H9 (cell line): Measurements from ENCODE around the gene ZNF836. TPM values are rescaled to one million over a fixed set of nuclear protein-coding genes. Genes with fewer than 3 reads are reported as not detected.

Source experiments
- DNase-seq: peaks from one replicate; pipeline ENCODE4 v3.0.0-alpha.2; 2017
- H2AFZ ChIP-seq: one replicate; pipeline ENCODE4 v1.6.1; 2013; ENCODE audit warnings: mild to moderate bottlenecking, low read length, control low read depth, moderate library complexity
- H2AK5ac ChIP-seq: 2 replicates; pipeline ENCODE4 v1.6.1; 2013; ENCODE audit warnings: low read length, control low read depth, mixed read lengths; ENCODE audit not compliant: insufficient read length
- H2BK120ac ChIP-seq: one replicate; pipeline ENCODE4 v1.6.1; 2013; ENCODE audit warnings: low read depth, mild to moderate bottlenecking, low read length, control low read depth, inconsistent platforms; ENCODE audit not compliant: poor library complexity, severe bottlenecking
- H2BK12ac ChIP-seq: 2 replicates; pipeline ENCODE4 v1.6.1; 2013; ENCODE audit warnings: low read length, control low read depth, mixed read lengths, low read depth; ENCODE audit not compliant: insufficient read length
- H2BK15ac ChIP-seq: 2 replicates; pipeline ENCODE4 v1.6.1; 2013; ENCODE audit warnings: low read depth, low read length, control low read depth
- H2BK20ac ChIP-seq: one replicate; pipeline ENCODE4 v1.6.1; 2013; ENCODE audit warnings: low read depth, mild to moderate bottlenecking, low read length, control low read depth, inconsistent platforms; ENCODE audit not compliant: poor library complexity, severe bottlenecking
- H2BK5ac ChIP-seq: 2 replicates; pipeline ENCODE4 v1.6.1; 2013; ENCODE audit warnings: low read length, control low read depth, mixed read lengths; ENCODE audit not compliant: insufficient read length
- H3K14ac ChIP-seq: 2 replicates; pipeline ENCODE4 v1.6.1; 2013; ENCODE audit warnings: low read length, control low read depth; ENCODE audit not compliant: insufficient read depth
- H3K18ac ChIP-seq: 2 replicates; pipeline ENCODE4 v1.6.1; 2013; ENCODE audit warnings: low read depth, mild to moderate bottlenecking, mixed read lengths, low read length, control low read depth; ENCODE audit not compliant: insufficient read length
- H3K23ac ChIP-seq: 2 replicates; pipeline ENCODE4 v1.6.1; 2013; ENCODE audit warnings: low read length, control low read depth, mixed read lengths, low read depth; ENCODE audit not compliant: insufficient read length
- H3K23me2 ChIP-seq: 2 replicates; pipeline ENCODE4 v1.6.1; 2013; ENCODE audit warnings: low read depth, mild to moderate bottlenecking, mixed read lengths, low read length, control low read depth; ENCODE audit not compliant: insufficient read length, poor library complexity, severe bottlenecking
- H3K27ac ChIP-seq: 2 replicates; pipeline ENCODE4 v1.5.1; 2013; ENCODE audit warnings: low read length, control low read depth, mixed read lengths, low read depth; ENCODE audit not compliant: insufficient read length
- H3K27me3 ChIP-seq: 2 replicates; pipeline ENCODE4 v1.6.1; 2013; ENCODE audit warnings: low read length, control low read depth, inconsistent platforms; ENCODE audit not compliant: insufficient read depth
- H3K4ac ChIP-seq: 2 replicates; pipeline ENCODE4 v1.6.1; 2013; ENCODE audit warnings: low read depth, mild to moderate bottlenecking, control low read depth, inconsistent platforms, low read length, moderate library complexity
- H3K4me1 ChIP-seq: 2 replicates; pipeline ENCODE4 v1.6.1; 2013; ENCODE audit warnings: low read length, control low read depth, inconsistent platforms; ENCODE audit not compliant: insufficient read depth
- H3K4me2 ChIP-seq: 2 replicates; pipeline ENCODE4 v1.6.1; 2013; ENCODE audit warnings: low read length, control low read depth, mixed read lengths; ENCODE audit not compliant: insufficient read length, insufficient read depth
- H3K56ac ChIP-seq: 2 replicates; pipeline ENCODE4 v1.6.1; 2013; ENCODE audit warnings: low read depth, mild to moderate bottlenecking, mixed read lengths, low read length, control low read depth; ENCODE audit not compliant: insufficient read length
- H3K79me1 ChIP-seq: 2 replicates; pipeline ENCODE4 v1.6.1; 2013; ENCODE audit warnings: low read depth, mild to moderate bottlenecking, moderate library complexity, low read length, control low read depth, inconsistent platforms; ENCODE audit not compliant: insufficient read depth, poor library complexity, severe bottlenecking
- H3K79me2 ChIP-seq: 2 replicates; pipeline ENCODE4 v1.6.1; 2013; ENCODE audit warnings: low read length, control low read depth, inconsistent platforms; ENCODE audit not compliant: insufficient read depth
- H3K9ac ChIP-seq: 2 replicates; pipeline ENCODE4 v1.6.1; 2013; ENCODE audit warnings: low read length, control low read depth, mixed read lengths; ENCODE audit not compliant: insufficient read length; ENCODE audit errors: extremely low read depth
- H3K9me3 ChIP-seq: one replicate; pipeline ENCODE4 v1.6.1; 2013; ENCODE audit warnings: low read depth, low read length, inconsistent platforms; ENCODE audit not compliant: control insufficient read depth
- H3T11ph ChIP-seq: one replicate; pipeline ENCODE4 v1.6.1; 2013; ENCODE audit warnings: mild to moderate bottlenecking, low read length, control low read depth, inconsistent platforms
- H4K20me1 ChIP-seq: one replicate; pipeline ENCODE4 v1.6.1; 2013; ENCODE audit not compliant: control insufficient read depth, insufficient read length, insufficient read depth
- H4K5ac ChIP-seq: 2 replicates; pipeline ENCODE4 v1.6.1; 2013; ENCODE audit warnings: low read depth, mild to moderate bottlenecking, mixed read lengths, low read length, control low read depth; ENCODE audit not compliant: insufficient read length
- H4K8ac ChIP-seq: replicated peaks from 2 replicates; pipeline ENCODE4 v1.6.1; 2013; ENCODE audit warnings: low read length, control low read depth, mixed read lengths, low read depth; ENCODE audit not compliant: insufficient read length
- H4K91ac ChIP-seq: 2 replicates; pipeline ENCODE4 v1.6.1; 2013; ENCODE audit warnings: low read depth, mild to moderate bottlenecking, moderate library complexity, mixed read lengths, low read length, control low read depth; ENCODE audit not compliant: insufficient read length
- H3K27ac Mint-ChIP-seq, 3 experiments: 2 replicates in 2 of 3; 3 replicates in 1 of 3; pipeline ENCODE4 v1.8.0; 2020 to 2021; ENCODE audit warnings: mixed read lengths in 3 of 3, mild to moderate bottlenecking in 1 of 3, moderate library complexity in 1 of 3
- H3K27me3 Mint-ChIP-seq: 2 replicates; pipeline ENCODE4 v1.8.0; 2021; ENCODE audit warnings: low read depth, mild to moderate bottlenecking, moderate library complexity, mixed read lengths
- H3K36me3 Mint-ChIP-seq, 3 experiments: 2 replicates in 2 of 3; 3 replicates in 1 of 3; pipeline ENCODE4 v1.8.0; 2020 to 2021; ENCODE audit warnings: low read depth in 3 of 3, mixed read lengths in 3 of 3; ENCODE audit not compliant: insufficient read depth in 1 of 3
- H3K4me1 Mint-ChIP-seq, 2 experiments: 2 replicates each; pipeline ENCODE4 v1.8.0; 2020; ENCODE audit warnings: mixed read lengths in 2 of 2
- H3K4me3 Mint-ChIP-seq, 2 experiments: 2 replicates in 1 of 2; 3 replicates in 1 of 2; pipeline ENCODE4 v1.8.0; 2020 to 2021; ENCODE audit warnings: mild to moderate bottlenecking in 2 of 2, mixed read lengths in 2 of 2, moderate library complexity in 1 of 2
- H3K9me3 Mint-ChIP-seq, 2 experiments: 2 replicates in 1 of 2; 3 replicates in 1 of 2; pipeline ENCODE4 v1.8.0; 2020; ENCODE audit warnings: mild to moderate bottlenecking in 2 of 2, mixed read lengths in 2 of 2, moderate library complexity in 1 of 2
- WGBS: extraction: QIAGEN DNeasy Blood & Tissue Kit; methylation state at CpG from one replicate; pipeline ENCODE4 v1.1.7; 2013; ENCODE audit warnings: missing lambda C conversion rate, low lambda C conversion rate, mixed read lengths; ENCODE audit not compliant: insufficient read length; ENCODE audit errors: extremely low coverage; 5-methylcytosine and 5-hydroxymethylcytosine counted together
- total RNA-seq: library from RNA; stranded (reverse); gene quantifications from 2 replicates; pipeline ENCODE4 v1.2.1, GENCODE V29; 2021
- TF ChIP-seq, protein P1 (sequence below): fragments of 200-600 bp; sonication (generic); conservative IDR thresholded peaks from 3 replicates; pipeline ENCODE4 v1.8.0; 2021; ENCODE audit warnings: antibody characterized with exemption, mild to moderate bottlenecking

The ZNF836 gene
- total RNA-seq, 1 experiment from 2014 or later = 17.4 TPM

DNA sequence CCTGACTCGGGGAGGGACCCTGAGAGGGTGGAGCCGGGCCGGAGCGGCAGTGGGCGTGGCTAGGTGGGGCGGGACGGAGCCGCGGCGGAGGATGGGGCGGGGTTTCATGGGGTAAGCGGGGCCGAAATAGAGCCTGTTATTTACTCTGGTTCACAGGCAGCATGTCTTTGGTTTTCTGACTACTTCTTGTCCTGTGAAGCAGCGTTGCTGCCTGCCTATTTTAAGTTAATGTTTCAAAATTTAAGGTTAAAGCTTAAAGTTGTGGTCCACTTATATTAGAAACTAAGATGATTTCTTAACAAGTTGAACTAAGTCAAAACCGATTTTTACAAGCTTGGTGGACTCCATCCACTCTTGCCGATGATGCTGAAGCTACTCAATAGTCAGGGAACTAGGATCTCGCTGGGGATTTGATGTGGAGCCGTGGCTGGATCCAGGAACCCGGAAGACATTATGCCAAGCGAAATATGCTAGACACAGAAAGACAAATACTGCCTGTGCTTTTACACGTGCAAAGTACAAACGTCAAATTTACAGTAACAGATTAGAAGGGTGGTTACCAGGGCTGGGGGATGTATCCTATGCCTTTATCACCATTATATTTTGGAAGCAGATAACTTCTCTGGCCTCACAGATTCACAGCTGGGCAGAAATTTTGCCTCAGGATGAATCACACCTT lies 31.2 kb downstream of the ZNF836 start:
- Mint-ChIP-seq H3K27ac (no peak overlapping the region; a peak in 1 of 7 replicates), H3K4me1 (peaks cover 13 to 16% of the 10 kb centered on the region in 2 experiments), H3K4me3 (peak overlapping the region; percentile 94 to 95), H3K9me3 (peaks cover 18 to 38% of the 10 kb centered on the region in 2 experiments; a peak in 4 of 5 replicates), H3K27me3 (no peaks in the 10 kb centered on the region), H3K36me3 (peaks cover 22 to 36% (median 33%) of the 10 kb centered on the region in 3 experiments)
- no peak overlapping the region for H3K4ac ChIP-seq
- no peaks in the 10 kb centered on the region for H3K4me1 ChIP-seq
- H2AFZ ChIP-seq = no peak overlapping the region
- H3K9ac ChIP-seq = no peak overlapping the region
- H3K14ac ChIP-seq = no peak overlapping the region
- H3K9me3 ChIP-seq = no peaks in the 10 kb centered on the region
- WGBS = no CpG with 5 or more reads among the region's 22 CpGs
- no peak overlapping the region for H2BK5ac ChIP-seq
- H4K8ac ChIP-seq = no peak overlapping the region
- H3K56ac ChIP-seq = no peak overlapping the region
- no peak overlapping the region for H2BK15ac ChIP-seq
- H3K23me2 ChIP-seq = peaks cover 14% of the 10 kb centered on the region
- no peaks in the 10 kb centered on the region for H3K27me3 ChIP-seq
- peak overlapping the region; percentile 56 for H3K4me2 ChIP-seq
- H3T11ph ChIP-seq = no peak overlapping the region
- H3K79me1 ChIP-seq = no peaks in the 10 kb centered on the region
- no peak overlapping the region for H2AK5ac ChIP-seq
- H2BK12ac ChIP-seq = no peak overlapping the region
- DNase-seq = no peak
- H3K27ac ChIP-seq = no peak overlapping the region
- TF ChIP-seq, protein P1, sequence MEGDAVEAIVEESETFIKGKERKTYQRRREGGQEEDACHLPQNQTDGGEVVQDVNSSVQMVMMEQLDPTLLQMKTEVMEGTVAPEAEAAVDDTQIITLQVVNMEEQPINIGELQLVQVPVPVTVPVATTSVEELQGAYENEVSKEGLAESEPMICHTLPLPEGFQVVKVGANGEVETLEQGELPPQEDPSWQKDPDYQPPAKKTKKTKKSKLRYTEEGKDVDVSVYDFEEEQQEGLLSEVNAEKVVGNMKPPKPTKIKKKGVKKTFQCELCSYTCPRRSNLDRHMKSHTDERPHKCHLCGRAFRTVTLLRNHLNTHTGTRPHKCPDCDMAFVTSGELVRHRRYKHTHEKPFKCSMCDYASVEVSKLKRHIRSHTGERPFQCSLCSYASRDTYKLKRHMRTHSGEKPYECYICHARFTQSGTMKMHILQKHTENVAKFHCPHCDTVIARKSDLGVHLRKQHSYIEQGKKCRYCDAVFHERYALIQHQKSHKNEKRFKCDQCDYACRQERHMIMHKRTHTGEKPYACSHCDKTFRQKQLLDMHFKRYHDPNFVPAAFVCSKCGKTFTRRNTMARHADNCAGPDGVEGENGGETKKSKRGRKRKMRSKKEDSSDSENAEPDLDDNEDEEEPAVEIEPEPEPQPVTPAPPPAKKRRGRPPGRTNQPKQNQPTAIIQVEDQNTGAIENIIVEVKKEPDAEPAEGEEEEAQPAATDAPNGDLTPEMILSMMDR = no peak
- H4K20me1 ChIP-seq = peaks cover 2% of the 10 kb centered on the region
- H2BK120ac ChIP-seq = no peak overlapping the region
- H2BK20ac ChIP-seq = no peak overlapping the region
- no peak overlapping the region for H4K5ac ChIP-seq
- H3K79me2 ChIP-seq = peaks cover 9% of the 10 kb centered on the region; the same call in 1 of the 2 replicates
- no peak overlapping the region for H3K18ac ChIP-seq
- no peak overlapping the region for H3K23ac ChIP-seq
- H4K91ac ChIP-seq = no peak overlapping the region
